Skeletal muscle satellite cell (primary cell): ENCODE measurements around the gene ZNF235. TPM values are rescaled to one million over a fixed set of nuclear protein-coding genes. Genes with fewer than 3 reads are reported as not detected.
"Not testable (repeated sequence)": the region's sequence is repeated elsewhere in the genome, so short reads cannot be mapped to it uniquely, and the experiment has no call there.

Source experiments
- H3K27me3 ChIP-seq: 2 replicates; pipeline ENCODE4 v1.7.0; 2013; ENCODE audit warnings: low read length; ENCODE audit not compliant: control insufficient read depth, insufficient read depth
- H3K36me3 ChIP-seq: 2 replicates; pipeline ENCODE4 v1.7.0; 2013; ENCODE audit warnings: mild to moderate bottlenecking, control low read depth, low read length; ENCODE audit not compliant: insufficient read depth
- H3K4me1 ChIP-seq: 2 replicates; pipeline ENCODE4 v1.7.0; 2013; ENCODE audit warnings: low read length; ENCODE audit not compliant: control insufficient read depth, insufficient read depth
- H3K4me2 ChIP-seq: 2 replicates; pipeline ENCODE4 v1.7.0; 2013; ENCODE audit warnings: mild to moderate bottlenecking, low read length
- H3K4me3 ChIP-seq: 2 replicates; pipeline ENCODE4 v1.7.0; 2013; ENCODE audit warnings: low read length
- H3K9ac ChIP-seq: 2 replicates; pipeline ENCODE4 v1.7.0; 2013; ENCODE audit warnings: mild to moderate bottlenecking, low read depth, low read length, moderate library complexity
- H3K9me3 ChIP-seq: replicated peaks from 2 replicates; pipeline ENCODE4 v1.7.0; 2013; ENCODE audit warnings: mild to moderate bottlenecking, control low read depth, low read length
- small RNA-seq: library from RNA; depleted of rRNA; stranded (forward); fragments of <200 nt; gene quantifications from one replicate; pipeline ENCODE3, GENCODE V24; 2012

ZNF235 gene

DNA sequence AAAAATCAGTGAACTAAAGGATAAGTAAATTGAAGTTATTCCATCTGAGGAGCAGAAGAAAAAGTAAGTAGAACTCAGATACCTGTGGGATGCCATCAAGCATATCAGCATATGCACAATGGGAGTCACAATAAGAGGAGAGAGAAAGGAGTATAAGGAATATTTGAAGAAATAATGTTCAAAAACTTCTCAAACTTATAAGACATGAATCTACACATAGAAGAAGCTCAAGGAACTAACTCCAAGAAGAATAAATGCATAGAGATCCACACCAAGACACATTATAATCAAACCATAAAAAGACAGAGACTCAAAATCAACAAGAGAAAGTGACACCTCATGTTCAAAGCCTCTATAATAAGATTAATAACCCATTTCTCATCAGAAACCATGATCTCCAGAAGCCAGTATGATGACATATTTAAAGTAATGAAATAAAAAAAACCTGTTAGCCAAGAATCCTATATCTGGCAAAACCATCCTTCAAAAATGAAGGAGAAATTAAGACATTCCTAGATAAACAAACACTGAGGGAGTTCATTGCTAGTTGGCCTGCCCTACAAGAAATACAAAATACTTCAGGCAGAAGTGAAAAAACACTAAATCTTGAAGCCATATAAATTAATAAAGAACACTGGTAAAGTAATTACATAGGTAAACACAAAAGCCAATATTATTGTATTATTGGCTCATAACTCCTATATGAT lies 49.0 kb downstream of the ZNF235 start:
- Histone ChIP-seq H3K4me1 (peaks cover 6% of the 10 kb centered on the region), H3K4me2 (no peak overlapping the region), H3K27me3 (no peaks in the 10 kb centered on the region), H3K9me3 (peaks cover 17% of the 10 kb centered on the region), H3K36me3 (no peaks in the 10 kb centered on the region), H3K4me3 (no peak overlapping the region), H3K9ac (no peak overlapping the region)

DNA sequence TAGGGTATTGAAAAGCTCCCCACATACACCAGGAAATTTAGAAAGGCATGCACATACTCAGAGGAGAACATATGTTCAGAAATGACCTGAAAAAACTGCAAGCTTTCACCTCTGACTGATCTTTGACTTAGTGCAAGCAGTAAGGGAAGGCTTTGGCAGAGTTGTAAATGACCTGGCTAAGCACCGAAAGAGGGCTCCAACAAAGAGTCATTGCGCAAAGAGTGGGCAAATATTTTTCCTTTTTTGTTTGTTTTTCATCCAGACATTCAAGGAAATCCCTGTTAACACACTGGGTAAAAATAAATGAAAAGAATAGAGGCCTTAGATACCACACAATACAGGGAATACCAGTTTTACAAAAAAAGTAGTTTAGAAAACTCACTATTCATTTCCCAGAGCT lies 50.3 kb downstream of the ZNF235 start:
- H3K36me3 ChIP-seq = no peaks in the 10 kb centered on the region
- H3K9me3 ChIP-seq = peaks cover 21% of the 10 kb centered on the region
- H3K4me1 ChIP-seq = no peaks in the 10 kb centered on the region
- no peak overlapping the region for H3K4me2 ChIP-seq
- no peaks in the 10 kb centered on the region for H3K27me3 ChIP-seq
- H3K9ac ChIP-seq = no peak overlapping the region
- H3K4me3 ChIP-seq = no peak overlapping the region

DNA sequence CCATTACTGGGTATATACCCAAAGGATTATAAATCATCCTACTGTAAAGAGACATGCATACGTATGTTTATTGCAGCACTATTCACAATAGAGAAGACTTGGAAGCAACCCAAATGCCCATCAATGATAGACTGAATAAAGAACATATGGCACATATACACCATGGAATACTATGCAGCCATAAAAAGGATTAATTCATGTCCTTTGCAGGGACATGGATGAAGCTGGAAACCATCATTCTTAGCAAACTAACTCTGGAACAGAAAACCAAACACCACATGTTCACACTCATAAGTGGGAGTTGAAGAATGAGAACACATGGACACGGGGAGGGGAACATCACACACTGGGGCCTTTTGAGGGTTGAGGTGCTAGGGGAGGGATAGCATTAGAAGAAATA lies 51.4 kb downstream of the ZNF235 start:
- not testable (repeated sequence) for H3K36me3 ChIP-seq, H3K4me1 ChIP-seq, H3K4me3 ChIP-seq, H3K9ac ChIP-seq, H3K4me2 ChIP-seq, H3K27me3 ChIP-seq
- peaks cover 29% of the 10 kb centered on the region for H3K9me3 ChIP-seq

DNA sequence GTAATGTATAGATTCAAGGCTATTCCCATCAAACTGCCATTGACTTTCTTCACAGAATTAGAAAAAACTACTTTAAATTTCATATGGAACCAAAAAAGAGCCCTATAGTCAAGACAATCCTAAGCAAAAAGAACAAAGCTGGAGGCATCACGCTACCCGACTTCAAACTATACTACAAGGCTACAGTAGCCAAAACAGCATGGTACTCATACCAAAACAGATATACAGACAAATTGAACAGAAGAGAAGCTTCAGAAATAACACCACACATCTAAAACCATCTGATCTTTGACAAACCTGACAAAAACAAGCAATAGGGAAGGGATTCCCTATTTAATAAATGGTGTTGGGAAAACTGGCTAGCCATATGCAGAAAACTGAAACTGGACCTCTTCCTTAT lies 52.5 kb downstream of the ZNF235 start:
- H3K4me2 ChIP-seq, H3K27me3 ChIP-seq, H3K4me1 ChIP-seq, H3K36me3 ChIP-seq, H3K9ac ChIP-seq, H3K4me3 ChIP-seq: not testable (repeated sequence)
- peaks cover 31% of the 10 kb centered on the region for H3K9me3 ChIP-seq

DNA sequence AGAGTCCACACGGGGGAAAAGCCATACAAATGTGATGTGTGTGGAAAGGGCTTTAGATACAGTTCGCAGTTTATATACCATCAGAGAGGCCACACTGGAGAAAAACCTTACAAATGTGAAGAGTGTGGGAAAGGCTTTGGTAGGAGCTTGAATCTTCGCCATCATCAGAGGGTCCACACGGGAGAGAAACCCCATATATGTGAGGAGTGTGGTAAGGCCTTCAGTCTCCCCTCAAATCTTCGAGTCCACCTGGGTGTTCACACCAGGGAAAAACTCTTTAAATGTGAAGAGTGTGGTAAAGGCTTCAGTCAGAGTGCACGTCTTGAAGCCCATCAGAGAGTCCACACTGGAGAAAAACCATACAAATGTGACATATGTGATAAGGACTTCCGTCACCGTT lies 68.4 kb downstream of the ZNF235 start:
- no peak overlapping the region for H3K4me2 ChIP-seq
- H3K4me3 ChIP-seq = no peak overlapping the region
- no peaks in the 10 kb centered on the region for H3K9me3 ChIP-seq
- no peaks in the 10 kb centered on the region for H3K27me3 ChIP-seq
- H3K4me1 ChIP-seq = no peaks in the 10 kb centered on the region
- H3K36me3 ChIP-seq = peaks cover 46% of the 10 kb centered on the region
- no peak overlapping the region for H3K9ac ChIP-seq

Small RNA genes within 50 kb of the gene (small RNA-seq; reads per million reads assigned to genes)
- not detected for gene NDUFA3P1
